K562 (cell line): ENCODE measurements around the gene MYCBPAP. TPM values are rescaled to one million over a fixed set of nuclear protein-coding genes. Genes with fewer than 3 reads are reported as not detected.

Source experiments
- CBFB ChIP-seq: sonication (generic); formaldehyde crosslinking; IDR thresholded peaks from 2 replicates; pipeline ENCODE4 v1.4.0; 2020; ENCODE audit warnings: mild to moderate bottlenecking, missing genetic modification reagents
- CEBPG ChIP-seq, 3 experiments: fragments of 200-800 bp in 1 of 3; sonication (Bioruptor generic) in 1 of 3; sonication (generic) in 1 of 3; formaldehyde crosslinking in 1 of 3; IDR thresholded peaks in 2 of 3; conservative IDR thresholded peaks in 1 of 3; 2 replicates each; pipeline versions ENCODE4 v1.6.1 to v1.8.0; 2016 to 2022; ENCODE audit warnings: missing compliant biosample characterization in 2 of 3, missing genetic modification characterization in 2 of 3, mild to moderate bottlenecking in 1 of 3, missing genetic modification reagents in 1 of 3
- ESRRB ChIP-seq: fragments of 250-450 bp; sonication (Bioruptor Pico); IDR thresholded peaks from 2 replicates; pipeline ENCODE4 v1.5.0; 2020; ENCODE audit warnings: mild to moderate bottlenecking, moderate library complexity, borderline replicate concordance
- MAZ ChIP-seq, 2 experiments: fragments of 450-650 bp in 1 of 2; sonication (generic) in 1 of 2; formaldehyde crosslinking; IDR thresholded peaks in 1 of 2; conservative IDR thresholded peaks in 1 of 2; 2 replicates each; pipeline versions ENCODE4 v1.4.0 to v1.5.0; 2020; ENCODE audit warnings: mild to moderate bottlenecking in 1 of 2, missing genetic modification reagents in 1 of 2
- NUFIP1 ChIP-seq: fragments of 450-650 bp; IDR thresholded peaks from 2 replicates; pipeline ENCODE4 v1.6.1; 2018; ENCODE audit not compliant: partially characterized antibody
- PHB ChIP-seq: fragments of 250-450 bp; sonication (Bioruptor Pico); IDR thresholded peaks from 2 replicates; pipeline ENCODE4 v1.5.0; 2021
- RAD21 ChIP-seq, 2 experiments: fragments of 250-450 bp in 1 of 2; fragments of 450-650 bp in 1 of 2; sonication (Bioruptor Pico) in 1 of 2; formaldehyde crosslinking in 1 of 2; IDR thresholded peaks in 1 of 2; conservative IDR thresholded peaks in 1 of 2; 2 replicates each; pipeline versions ENCODE4 v1.4.0 to v1.8.0; 2020 to 2022; ENCODE audit warnings: mild to moderate bottlenecking in 2 of 2, moderate library complexity in 1 of 2
- RBM34 ChIP-seq: fragments of 200-400 bp; formaldehyde crosslinking; IDR thresholded peaks from 2 replicates; pipeline ENCODE4 v1.6.1; 2018; ENCODE audit warnings: low read length, borderline replicate concordance; ENCODE audit not compliant: insufficient read depth
- SMC3 ChIP-seq: conservative IDR thresholded peaks from 2 replicates; pipeline ENCODE4 v1.6.1; 2011; ENCODE audit warnings: low read depth, low read length, improper control_type of control experiment; ENCODE audit not compliant: insufficient read depth
- STAT5A ChIP-seq: IDR thresholded peaks from 2 replicates; pipeline ENCODE4 v1.6.1; 2012; ENCODE audit warnings: low read length, inconsistent platforms, borderline replicate concordance
- ZBTB11 ChIP-seq, 3 experiments: fragments of 200-800 bp in 1 of 3; fragments of 250-450 bp in 1 of 3; fragments of 450-650 bp in 1 of 3; sonication (Bioruptor Pico) in 1 of 3; sonication (Bioruptor generic) in 1 of 3; formaldehyde crosslinking in 1 of 3; IDR thresholded peaks; 2 replicates each; pipeline versions ENCODE4 v1.6.1 to v1.8.0; 2016 to 2022; ENCODE audit warnings: mild to moderate bottlenecking in 2 of 3, missing genetic modification characterization in 2 of 3, missing compliant biosample characterization in 1 of 3, moderate library complexity in 1 of 3
- ZNF174 ChIP-seq: fragments of 250-450 bp; sonication (Bioruptor Pico); IDR thresholded peaks from 2 replicates; pipeline ENCODE4 v1.4.0; 2020; ENCODE audit warnings: mild to moderate bottlenecking
- polyA plus RNA-seq, 8 experiments: library from polyadenylated mRNA; depleted of rRNA in 4 of 8; stranded (reverse) in 5 of 8; unstranded in 3 of 8; fragments of >200 nt; fragmentation: Nextera tagmentation in 2 of 8; fragmentation: Illumina TruSeq in 1 of 8; extraction: Ambion mirVana in 2 of 8; extraction: Trizol in 1 of 8; gene quantifications; 2 replicates each; pipeline versions ENCODE4 v1.2.1 to v1.2.3, GENCODE V29; 2011 to 2014; ENCODE audit warnings: inconsistent platforms in 1 of 8, missing spikeins in 1 of 8
- total RNA-seq, 7 experiments: library from RNA; depleted of rRNA in 6 of 7; stranded (reverse); fragments of >200 nt in 6 of 7; fragmentation: Illumina TruSeq in 2 of 7; extraction: Trizol in 2 of 7; gene quantifications; 2 replicates each; pipeline versions ENCODE4 v1.2.1 to v1.2.3, GENCODE V29; 2011 to 2021; ENCODE audit warnings: low replicate concordance in 1 of 7
- TF ChIP-seq, protein P1 (sequence below), 2 experiments: fragments of 200-800 bp in 1 of 2; sonication (Bioruptor generic) in 1 of 2; sonication (generic) in 1 of 2; formaldehyde crosslinking in 1 of 2; IDR thresholded peaks in 1 of 2; conservative IDR thresholded peaks in 1 of 2; 2 replicates each; pipeline versions ENCODE4 v1.5.0 to v1.6.1; 2016 to 2020; ENCODE audit warnings: missing compliant biosample characterization in 1 of 2, missing genetic modification characterization in 1 of 2, missing genetic modification reagents in 1 of 2
- TF ChIP-seq, protein P2 (sequence below): fragments of 250-450 bp; sonication (Bioruptor Pico); IDR thresholded peaks from 2 replicates; pipeline ENCODE4 v1.8.0; 2021; ENCODE audit warnings: borderline replicate concordance, mild to moderate bottlenecking, moderate library complexity; ENCODE audit not compliant: poor library complexity, severe bottlenecking
- TF ChIP-seq, protein P3 (sequence below), 2 experiments: fragments of 450-650 bp in 1 of 2; sonication (generic) in 1 of 2; formaldehyde crosslinking; conservative IDR thresholded peaks; 2 replicates each; pipeline versions ENCODE4 v1.4.0 to v1.8.1; 2020 to 2022; ENCODE audit warnings: mild to moderate bottlenecking in 1 of 2, missing genetic modification reagents in 1 of 2

Gene MYCBPAP
- total and polyA plus RNA-seq, 9 of the 15 experiments (the other 6 are each of a cell fraction or from before 2014, with no cell fraction given), result not detected

DNA sequence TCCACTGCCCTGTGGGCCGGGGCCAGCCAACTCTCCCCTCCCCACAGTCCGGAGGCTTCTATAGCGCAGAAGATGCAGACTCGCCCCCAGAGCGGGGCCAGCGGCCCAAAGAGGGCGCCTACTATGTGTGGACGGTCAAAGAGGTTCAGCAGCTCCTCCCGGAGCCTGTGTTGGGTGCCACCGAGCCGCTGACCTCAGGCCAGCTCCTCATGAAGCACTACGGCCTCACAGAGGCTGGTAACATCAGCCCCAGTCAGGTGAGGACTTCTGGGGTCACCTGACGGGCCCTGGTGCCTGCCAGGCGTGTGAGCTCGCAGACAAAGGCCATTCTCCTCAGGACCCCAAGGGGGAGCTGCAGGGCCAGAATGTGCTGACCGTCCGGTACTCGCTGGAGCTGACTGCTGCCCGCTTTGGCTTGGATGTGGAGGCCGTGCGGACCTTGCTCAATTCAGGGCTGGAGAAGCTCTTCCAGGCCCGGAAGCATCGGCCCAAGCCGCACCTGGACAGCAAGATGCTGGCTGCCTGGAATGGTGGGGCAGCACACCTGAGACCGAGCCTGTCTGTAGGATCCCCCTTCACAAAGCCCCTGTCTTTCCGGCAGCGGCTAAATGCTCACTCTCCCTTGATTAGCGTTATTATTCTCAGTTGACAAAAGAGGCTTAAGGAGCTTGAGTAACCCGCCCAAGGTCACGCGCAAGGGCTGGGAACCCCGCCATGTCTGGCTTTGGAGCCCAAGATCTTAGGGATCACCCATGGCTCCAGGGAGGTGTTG, 42.6 kb downstream of the MYCBPAP start (continued):
- TF ChIP-seq RBM34, result no peak
- no peak for TF ChIP-seq CBFB (CRISPR knock-in tag)
- TF ChIP-seq MAZ (CRISPR knock-in tag; conservative IDR thresholded peaks at IDR 0.05 in 1 of 2, IDR thresholded peaks at IDR 0.05 in 1 of 2), result peak; percentile 49 to 61; a peak in 3 of 4 replicates
- no peak for TF ChIP-seq ZBTB11 (CRISPR knock-in tag; IDR thresholded peaks at IDR 0.05)
- TF ChIP-seq PHB (CRISPR knock-in tag), result no peak
- TF ChIP-seq, protein P1, sequence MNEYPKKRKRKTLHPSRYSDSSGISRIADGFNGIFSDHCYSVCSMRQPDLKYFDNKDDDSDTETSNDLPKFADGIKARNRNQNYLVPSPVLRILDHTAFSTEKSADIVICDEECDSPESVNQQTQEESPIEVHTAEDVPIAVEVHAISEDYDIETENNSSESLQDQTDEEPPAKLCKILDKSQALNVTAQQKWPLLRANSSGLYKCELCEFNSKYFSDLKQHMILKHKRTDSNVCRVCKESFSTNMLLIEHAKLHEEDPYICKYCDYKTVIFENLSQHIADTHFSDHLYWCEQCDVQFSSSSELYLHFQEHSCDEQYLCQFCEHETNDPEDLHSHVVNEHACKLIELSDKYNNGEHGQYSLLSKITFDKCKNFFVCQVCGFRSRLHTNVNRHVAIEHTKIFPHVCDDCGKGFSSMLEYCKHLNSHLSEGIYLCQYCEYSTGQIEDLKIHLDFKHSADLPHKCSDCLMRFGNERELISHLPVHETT (CRISPR knock-in tag; conservative IDR thresholded peaks at IDR 0.05 in 1 of 2, IDR thresholded peaks at IDR 0.05 in 1 of 2), result no peak
- TF ChIP-seq, protein P2, sequence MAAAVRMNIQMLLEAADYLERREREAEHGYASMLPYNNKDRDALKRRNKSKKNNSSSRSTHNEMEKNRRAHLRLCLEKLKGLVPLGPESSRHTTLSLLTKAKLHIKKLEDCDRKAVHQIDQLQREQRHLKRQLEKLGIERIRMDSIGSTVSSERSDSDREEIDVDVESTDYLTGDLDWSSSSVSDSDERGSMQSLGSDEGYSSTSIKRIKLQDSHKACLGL, result no peak
- no peak for TF ChIP-seq ESRRB
- TF ChIP-seq NUFIP1, result no peak
- TF ChIP-seq, protein P3, sequence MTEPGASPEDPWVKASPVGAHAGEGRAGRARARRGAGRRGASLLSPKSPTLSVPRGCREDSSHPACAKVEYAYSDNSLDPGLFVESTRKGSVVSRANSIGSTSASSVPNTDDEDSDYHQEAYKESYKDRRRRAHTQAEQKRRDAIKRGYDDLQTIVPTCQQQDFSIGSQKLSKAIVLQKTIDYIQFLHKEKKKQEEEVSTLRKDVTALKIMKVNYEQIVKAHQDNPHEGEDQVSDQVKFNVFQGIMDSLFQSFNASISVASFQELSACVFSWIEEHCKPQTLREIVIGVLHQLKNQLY (CRISPR knock-in tag; conservative IDR thresholded peaks at IDR 0.05), result 0 out of 4 replicates have a peak, but pooled peaks of 1 of the 2 experiments have one; percentile 24
- no peak for TF ChIP-seq STAT5A
- peak; percentile 89 to 97 for TF ChIP-seq RAD21 (CRISPR knock-in tag; conservative IDR thresholded peaks at IDR 0.05 in 1 of 2, IDR thresholded peaks at IDR 0.05 in 1 of 2)
- peak; percentile 96 for TF ChIP-seq SMC3
- TF ChIP-seq ZNF174 (CRISPR knock-in tag), result no peak
- TF ChIP-seq CEBPG (CRISPR knock-in tag; IDR thresholded peaks at IDR 0.05), result no peak
- TF ChIP-seq CEBPG (tag; conservative IDR thresholded peaks at IDR 0.05 in 1 of 2, IDR thresholded peaks at IDR 0.05 in 1 of 2), result no peak
